NK-92 (cell line): Measurements from ENCODE around the gene OSBPL3.

Source experiments
- DNase-seq: peaks from one replicate; lab custom pipeline; 2025; ENCODE audit not compliant: unreplicated experiment; lab: John Stamatoyannopoulos, UW

OSBPL3 gene

GRCh38 chr7:24830440-24831050 lies 149.4 kb downstream of the OSBPL3 start:
- no peak for DNase-seq

- DNase-seq: no peak
Observed at GRCh38 chr7:24829787-24830186, 150.2 kb downstream of the OSBPL3 start.

DNA sequence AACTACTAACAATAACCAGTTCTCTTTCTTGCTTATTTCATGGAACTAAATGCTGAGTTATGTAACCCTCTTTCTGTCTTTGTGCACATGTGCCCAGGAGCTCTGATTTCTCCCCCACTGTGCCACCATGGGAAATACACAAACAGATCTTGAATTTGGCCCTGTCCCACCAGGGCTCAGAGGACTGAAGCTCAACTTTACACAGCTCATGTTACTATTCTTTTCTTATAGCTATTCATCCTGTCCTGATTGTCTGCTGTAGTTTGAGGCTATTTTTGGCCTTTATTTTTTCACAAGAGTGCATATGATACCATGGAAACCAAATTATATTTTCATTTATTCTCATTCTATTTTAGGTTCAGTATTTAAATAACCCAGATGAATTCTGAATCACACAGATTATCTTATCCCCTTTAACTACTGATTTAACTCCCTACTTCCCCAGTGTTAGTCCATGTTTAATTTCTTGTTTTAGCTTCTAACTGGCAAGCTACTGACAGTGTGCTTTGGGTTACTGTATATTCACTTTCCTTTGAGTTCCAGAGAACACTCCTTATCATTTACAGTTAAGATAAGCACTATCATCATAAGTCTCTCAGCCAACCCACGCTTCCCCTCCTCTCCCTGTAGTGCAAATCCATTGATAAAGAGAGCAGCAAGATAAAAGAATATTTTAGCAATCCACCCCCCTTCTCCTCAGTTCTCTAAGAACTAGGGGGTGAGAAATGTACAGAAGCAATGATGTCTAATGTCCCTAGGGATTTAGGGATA lies 150.9 kb downstream of the OSBPL3 start:
- no peak for DNase-seq

- DNase-seq: no peak
Observed at GRCh38 chr7:24827589-24827988, 152.4 kb downstream of the OSBPL3 start.

DNA sequence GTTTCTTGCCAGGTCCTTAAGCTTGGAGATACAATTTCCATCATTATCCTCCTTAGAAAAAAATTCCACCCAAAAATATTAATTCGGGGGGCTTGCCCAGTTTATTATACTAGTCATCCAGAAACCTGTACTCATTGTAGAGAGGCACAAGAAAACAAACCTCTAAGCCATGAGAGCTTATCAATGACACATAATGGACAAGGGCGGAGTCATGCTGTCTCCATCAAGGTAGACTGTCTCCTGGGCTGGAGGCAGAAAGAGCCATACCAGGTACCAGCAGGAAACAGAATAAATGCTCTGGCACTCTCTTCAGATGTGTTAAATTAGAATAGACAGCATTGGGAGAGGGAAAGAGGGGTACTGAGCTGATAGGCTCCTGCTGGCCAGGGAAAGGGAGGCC lies 153.0 kb downstream of the OSBPL3 start:
- DNase-seq: no peak

GRCh38 chr7:24826662-24827020 lies 153.3 kb downstream of the OSBPL3 start:
- no peak for DNase-seq

DNA sequence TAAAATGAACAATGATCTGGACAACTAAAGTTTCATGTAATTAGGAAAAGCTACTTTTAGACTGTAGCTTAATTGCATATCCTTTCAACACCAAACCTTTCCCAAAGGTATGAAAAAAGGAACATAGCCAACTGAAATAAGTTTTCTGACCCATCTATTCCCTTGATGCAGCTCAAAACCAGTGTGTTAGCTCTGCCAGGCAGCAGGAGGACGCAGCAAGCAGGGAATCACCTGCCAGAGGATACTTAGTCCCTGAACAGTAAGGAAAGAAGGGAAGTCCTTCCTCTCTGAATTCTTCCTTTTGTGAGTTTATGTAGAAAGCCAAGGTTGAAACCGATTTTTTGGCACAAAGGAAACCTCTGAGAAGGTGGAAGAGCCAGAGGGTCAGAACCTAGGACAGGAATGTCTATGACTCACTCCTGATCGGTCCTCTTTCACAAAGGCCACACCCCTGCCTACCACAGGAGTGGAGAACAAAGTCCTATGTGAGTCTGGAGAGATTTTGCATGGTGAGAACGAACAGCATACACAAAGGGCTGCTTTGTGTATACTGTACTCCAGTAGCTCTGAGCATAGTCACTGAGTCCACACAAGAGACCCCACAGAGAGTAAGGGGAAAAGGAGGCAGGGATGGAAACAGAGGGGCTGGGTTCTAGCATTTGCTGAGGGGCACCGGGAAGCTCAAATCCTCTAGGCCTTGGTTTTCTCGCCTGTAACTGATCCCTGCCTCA lies 153.9 kb downstream of the OSBPL3 start:
- DNase-seq: no peak

GRCh38 chr7:24825381-24825794 lies 154.6 kb downstream of the OSBPL3 start:
- DNase-seq: no peak

GRCh38 chr7:24824896-24825295 lies 155.1 kb downstream of the OSBPL3 start:
- DNase-seq: no peak

- DNase-seq: no peak
Observed at GRCh38 chr7:24824400-24824799, 155.6 kb downstream of the OSBPL3 start.

DNA sequence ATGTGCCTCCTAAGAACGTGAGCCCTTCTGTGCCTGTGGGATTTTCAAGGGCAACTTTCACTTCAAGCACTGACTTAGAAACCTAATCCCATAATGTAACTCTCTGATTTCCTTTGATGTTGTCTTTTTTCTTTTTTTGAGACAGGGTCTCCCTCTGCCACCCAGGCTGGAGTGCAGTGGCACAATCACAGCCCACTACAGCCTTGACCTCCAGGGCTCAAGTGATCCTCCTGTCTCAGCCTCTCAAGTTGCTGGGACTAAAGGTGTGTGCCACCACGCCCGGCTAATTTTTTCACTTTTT lies 158.3 kb downstream of the OSBPL3 start:
- no peak for DNase-seq

DNA sequence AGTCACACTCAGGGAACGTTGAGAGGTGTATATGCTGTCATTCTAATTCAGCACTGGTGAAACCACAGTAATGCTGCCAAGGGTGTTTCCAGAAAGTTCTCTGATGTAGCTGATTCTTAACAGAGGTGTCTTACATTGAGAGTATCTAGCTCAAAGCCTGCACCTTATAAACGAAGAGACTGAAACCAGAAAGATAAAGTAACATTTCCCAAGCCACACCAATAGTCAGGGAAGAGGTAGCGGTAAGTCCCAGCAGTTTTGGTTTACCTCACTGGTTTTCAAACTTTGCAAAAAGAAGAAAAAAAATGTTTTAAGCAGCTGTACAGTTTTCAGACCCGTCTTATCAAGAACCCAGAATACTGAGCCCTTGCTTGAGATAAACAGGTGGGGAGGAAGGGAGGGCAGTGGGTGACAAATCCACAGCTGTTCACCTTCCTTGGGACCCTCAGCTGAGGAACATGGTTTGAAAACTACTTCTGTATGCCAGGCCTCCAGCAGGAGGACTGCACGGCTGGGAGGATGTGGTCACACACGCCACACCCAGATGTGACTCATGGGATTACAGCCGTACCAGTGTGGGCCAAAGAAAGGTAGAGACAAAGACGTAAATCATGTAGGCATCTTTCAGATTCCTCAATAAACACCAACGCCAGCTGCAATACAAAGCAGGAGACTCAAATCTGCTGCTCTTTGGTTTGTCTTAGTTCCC lies 158.8 kb downstream of the OSBPL3 start:
- no peak for DNase-seq

GRCh38 chr7:24820730-24821044 lies 159.3 kb downstream of the OSBPL3 start:
- no peak for DNase-seq

- no peak for DNase-seq
Observed at GRCh38 chr7:24819916-24820689, 159.9 kb downstream of the OSBPL3 start.

DNA sequence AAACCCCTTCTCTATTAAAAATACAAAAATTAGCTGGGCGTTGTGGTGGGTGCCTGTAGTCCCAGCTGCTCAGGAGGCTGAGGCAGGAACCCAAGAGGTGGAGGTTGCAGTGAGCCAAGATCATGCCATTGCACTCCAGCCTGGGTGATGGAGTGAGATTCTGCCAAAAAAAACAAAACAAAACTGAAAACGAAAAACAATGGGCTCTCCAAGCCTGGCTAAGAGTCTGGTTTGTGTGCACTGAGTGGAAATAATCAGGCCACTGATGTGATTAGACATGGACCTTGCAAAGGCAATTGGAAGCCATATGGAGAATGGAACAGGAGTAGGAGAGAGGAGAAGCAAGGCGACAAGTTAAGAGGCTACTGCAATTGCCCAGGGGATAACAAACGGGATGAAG lies 162.6 kb downstream of the OSBPL3 start:
- no peak for DNase-seq

DNA sequence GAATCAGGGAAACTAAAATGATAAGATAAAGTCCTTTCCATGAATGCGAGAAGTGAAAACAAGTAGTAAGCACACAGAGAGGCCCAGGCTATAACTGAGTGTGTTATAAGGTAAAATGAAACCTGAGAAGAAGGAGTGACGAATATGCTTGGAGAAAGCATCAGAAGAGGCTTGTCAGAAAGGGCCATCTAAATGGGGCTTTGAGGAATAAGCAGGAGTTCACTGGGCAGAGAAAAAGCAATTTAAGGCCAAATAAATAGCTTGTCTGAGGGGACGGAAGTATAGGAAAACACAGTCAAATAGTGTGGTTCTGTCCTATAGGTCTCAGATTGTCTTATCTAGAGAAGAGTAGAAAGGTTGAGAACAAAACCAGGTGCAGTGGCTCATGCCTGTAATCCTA lies 163.1 kb downstream of the OSBPL3 start:
- DNase-seq: no peak

- DNase-seq: no peak
Observed at GRCh38 chr7:24812305-24812945, 167.6 kb downstream of the OSBPL3 start.

DNA sequence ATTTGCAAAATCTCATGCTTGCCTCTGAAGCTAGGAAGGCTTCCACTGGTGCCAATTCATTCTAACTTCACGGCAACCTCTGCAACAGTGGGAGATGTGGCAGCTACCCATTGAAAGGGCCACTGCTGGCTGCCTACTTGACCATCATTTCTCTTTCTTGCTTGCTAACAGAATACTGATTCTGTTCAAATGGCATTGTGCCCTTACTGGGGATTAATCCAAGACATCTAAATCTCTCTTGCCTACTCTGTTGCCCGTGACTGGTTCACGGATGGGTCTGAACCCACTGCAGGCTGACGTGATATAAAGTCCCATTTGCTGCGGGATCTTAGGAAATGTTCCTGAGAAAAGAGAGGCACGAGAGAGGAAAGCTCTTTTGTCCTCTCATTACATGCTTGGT lies 171.5 kb downstream of the OSBPL3 start:
- DNase-seq: no peak

GRCh38 chr7:24802300-24802699 lies 177.7 kb downstream of the OSBPL3 start:
- DNase-seq: no peak

GRCh38 chr7:24801883-24802282 lies 178.1 kb downstream of the OSBPL3 start:
- DNase-seq: no peak

- no peak for DNase-seq
Observed at GRCh38 chr7:24800667-24801066, 179.3 kb downstream of the OSBPL3 start.
